Transverse colon (tissue), 4 donors: ENCODE results near the gene CHCHD5. TPM values are rescaled to one million over a fixed set of nuclear protein-coding genes. Genes with fewer than 3 reads are reported as not detected.
"Not testable (repeated sequence)": the region's sequence is repeated elsewhere in the genome, so short reads cannot be mapped to it uniquely, and the experiment has no call there.

Experiments used
- DNase-seq: peaks from one replicate; pipeline ENCODE4 v3.0.0-alpha.2; 2019
- H3K27ac ChIP-seq, 4 donors: fragments of 200-600 bp; sonication (generic); 2 replicates each; pipeline ENCODE4 v1.5.1; 2016 to 2018; ENCODE audit warnings: inconsistent platforms in 4 of 4
- H3K27me3 ChIP-seq: fragments of 200-600 bp; sonication (generic); 2 replicates; pipeline ENCODE4 v1.5.1; 2017; ENCODE audit warnings: inconsistent platforms
- H3K36me3 ChIP-seq, 4 donors: fragments of 200-600 bp; sonication (generic); 2 replicates each; pipeline ENCODE4 v1.5.1; 2017 to 2019; ENCODE audit warnings: inconsistent platforms in 4 of 4
- H3K4me1 ChIP-seq, 4 donors: fragments of 200-600 bp; sonication (generic); 2 replicates each; pipeline ENCODE4 v1.5.1; 2017 to 2020; ENCODE audit warnings: inconsistent platforms in 4 of 4
- H3K4me3 ChIP-seq, 4 donors: fragments of 200-600 bp; sonication (generic); 1 replicate in 1 of 4; 2 replicates in 3 of 4; pipeline versions ENCODE4 v1.5.1 to v1.6.1; 2017 to 2019; ENCODE audit warnings: inconsistent platforms in 4 of 4
- H3K9me3 ChIP-seq, 2 donors: fragments of 200-600 bp; sonication (generic); 2 replicates each; pipeline ENCODE4 v1.5.1; 2017 to 2019; ENCODE audit warnings: inconsistent platforms in 2 of 2
- CTCF ChIP-seq, 5 experiments: fragments of 200-600 bp in 3 of 5; fragments of 450-650 bp in 2 of 5; sonication (generic) in 3 of 5; IDR thresholded peaks; 1 replicate in 2 of 5; 2 replicates in 3 of 5; pipeline ENCODE4 v1.5.1; 2016 to 2017; ENCODE audit warnings: antibody characterized with exemption in 5 of 5, inconsistent platforms in 3 of 5, mild to moderate bottlenecking in 2 of 5, moderate library complexity in 1 of 5
- EP300 ChIP-seq: sonication (generic); formaldehyde crosslinking; IDR thresholded peaks from one replicate; pipeline ENCODE4 v1.6.1; 2017; ENCODE audit warnings: antibody characterized with exemption, low read depth
- POLR2A ChIP-seq: fragments of 450-650 bp; IDR thresholded peaks from one replicate; pipeline ENCODE4 v1.6.1; 2016; ENCODE audit warnings: antibody characterized with exemption, mild to moderate bottlenecking, moderate library complexity
- POLR2AphosphoS5 ChIP-seq, 3 donors: sonication (generic); formaldehyde crosslinking; IDR thresholded peaks; one replicate each; pipeline ENCODE4 v1.6.1; 2016; ENCODE audit warnings: antibody characterized with exemption in 3 of 3
- WGBS, 2 donors: methylation state at CpG; one replicate each; pipeline ENCODE4 v1.1.5; 2018; ENCODE audit warnings: low coverage in 1 of 2; 5-methylcytosine and 5-hydroxymethylcytosine counted together
- in situ Hi-C, 4 donors: fragments of 200-750 bp; cut with MboI; loops; one replicate each; pipeline versions ENCODE4 v1.15.0 to v1.15.1; 2017; ENCODE audit warnings: low sequenced_read_pairs in 3 of 4, low pct_ligation_motif_present in 1 of 4, low pct_unique_long_range_greater_than_20kb in 1 of 4
- intact Hi-C: fragments of 100-400 bp; cut with DNase I; formaldehyde crosslinking; loops from one replicate; pipeline ENCODE4 v1.15.1; 2023; ENCODE audit warnings: low total_unique reads
- total RNA-seq, 4 donors: library from RNA; depleted of rRNA; stranded (reverse); fragments of >200 nt; gene quantifications; one replicate each; pipeline ENCODE4 v1.1.0, GENCODE V29; 2016

CHCHD5 gene
- 10 to 100 TPM; 11.1 to 23.0 (median 17.1) TPM for total RNA-seq

- in situ Hi-C loops = loop anchor here in 2 of 4 donors (10.0 to 25.0 kb wide), 2 partner anchors 100 to 322 kb away; partner anchors contain the start of genes TTL (in 1 of the 2) and ZC3H8 (in 1 of the 2)
Measured at GRCh38 chr2:112584134-112584890, at the start of gene CHCHD5. Gene CHCHD5 (plus strand): TSS chr2:112584609. CDS start chr2:112584648, 39 bp downstream.

GRCh38 chr2:112534826-112535225 is 49.6 kb upstream of the CHCHD5 start:
- no peak overlapping the region for H3K4me3 ChIP-seq
- no peaks in the 10 kb centered on the region for H3K36me3 ChIP-seq
- H3K27ac ChIP-seq = no peak overlapping the region
- intact Hi-C loops = no loop called here
- in situ Hi-C loops = no loop called here
- no peaks in the 10 kb centered on the region for H3K27me3 ChIP-seq
- H3K9me3 ChIP-seq = no peaks in the 10 kb centered on the region
- no peak for DNase-seq
- 37% methylated on average over 1 of the region's 1 CpG; no CpG with 5 or more reads in 1 of the 2 donors for WGBS, 2 donors
- H3K4me1 ChIP-seq = no peaks in the 10 kb centered on the region
- no peak for TF ChIP-seq POLR2AphosphoS5 (IDR thresholded peaks at IDR 0.05)

More at GRCh38 chr2:112584134-112584890, at the start of gene CHCHD5:
- Histone ChIP-seq H3K27me3 (no peaks in the 10 kb centered on the region), H3K27ac (peak within 1 kb of the TSS; percentile 87 to 97 (median 94)), H3K36me3 (peaks cover 0 to 6% (median 0%) of the 10 kb centered on the region in 4 donors), H3K4me3 (peak within 1 kb of the TSS; percentile 48 to 73 (median 56)), H3K4me1 (peaks cover 6 to 22% (median 12%) of the 10 kb centered on the region in 4 donors), H3K9me3 (no peaks in the 10 kb centered on the region)
- intact Hi-C loops = no loop called here
- 1 to 7% methylated on average over 3 to 51 of the region's 54 CpGs for WGBS, 2 donors
- TF ChIP-seq CTCF (IDR thresholded peaks at IDR 0.05) (peak in 4 of 5 experiments; percentile 16 to 35 (median 28)), EP300 (no peak), POLR2AphosphoS5 (IDR thresholded peaks at IDR 0.05) (peak; percentile 60 to 80 (median 79)), POLR2A (peak; percentile 63)
- peak; percentile 95 for DNase-seq

GRCh38 chr2:112536665-112537064 is 47.7 kb upstream of the CHCHD5 start:
- H3K36me3 ChIP-seq, H3K27me3 ChIP-seq, H3K4me3 ChIP-seq, H3K9me3 ChIP-seq, H3K4me1 ChIP-seq, H3K27ac ChIP-seq, intact Hi-C loops, in situ Hi-C loops, DNase-seq: not testable (repeated sequence)

GRCh38 chr2:112539306-112539705 is 45.1 kb upstream of the CHCHD5 start:
- WGBS, 2 donors = 74 to 83% methylated on average over 2 of the region's 2 CpGs
- in situ Hi-C loops = no loop called here

GRCh38 chr2:112540906-112541305 is 43.5 kb upstream of the CHCHD5 start:
- H3K27ac ChIP-seq = peak overlapping the region; percentile 88 to 92 (median 90)
- no peaks in the 10 kb centered on the region for H3K27me3 ChIP-seq
- peak overlapping the region in 2 of 4 donors; percentile 81 to 83 for H3K4me3 ChIP-seq
- DNase-seq = no peak
- H3K4me1 ChIP-seq = peaks cover 8 to 25% (median 16%) of the 10 kb centered on the region in 4 donors
- 32 to 47% methylated on average over 2 of the region's 2 CpGs for WGBS, 2 donors
- in situ Hi-C loops = no loop called here
- TF ChIP-seq EP300 = no peak
- no peak for TF ChIP-seq POLR2AphosphoS5 (IDR thresholded peaks at IDR 0.05)
- no peak for TF ChIP-seq CTCF (IDR thresholded peaks at IDR 0.05)
- no peak for TF ChIP-seq POLR2A
- H3K36me3 ChIP-seq = no peaks in the 10 kb centered on the region
- intact Hi-C loops = no loop called here
- H3K9me3 ChIP-seq = no peaks in the 10 kb centered on the region

More at GRCh38 chr2:112539306-112539705, 45.1 kb upstream of the CHCHD5 start:
- Histone ChIP-seq H3K27ac (no peak overlapping the region), H3K36me3 (no peaks in the 10 kb centered on the region), H3K4me3 (no peak overlapping the region), H3K27me3 (no peaks in the 10 kb centered on the region), H3K4me1 (peaks cover 8 to 23% (median 16%) of the 10 kb centered on the region in 4 donors), H3K9me3 (no peaks in the 10 kb centered on the region)
- no peak for TF ChIP-seq EP300
- no peak for DNase-seq
- intact Hi-C loops = no loop called here
